ENCODE results near the gene ROBO1. TPM values are rescaled to one million over a fixed set of nuclear protein-coding genes. Genes with fewer than 3 reads are reported as not detected.

The ROBO1 gene
- total RNA-seq, 1 donor from 2014 or later: 3.1 TPM

DNA sequence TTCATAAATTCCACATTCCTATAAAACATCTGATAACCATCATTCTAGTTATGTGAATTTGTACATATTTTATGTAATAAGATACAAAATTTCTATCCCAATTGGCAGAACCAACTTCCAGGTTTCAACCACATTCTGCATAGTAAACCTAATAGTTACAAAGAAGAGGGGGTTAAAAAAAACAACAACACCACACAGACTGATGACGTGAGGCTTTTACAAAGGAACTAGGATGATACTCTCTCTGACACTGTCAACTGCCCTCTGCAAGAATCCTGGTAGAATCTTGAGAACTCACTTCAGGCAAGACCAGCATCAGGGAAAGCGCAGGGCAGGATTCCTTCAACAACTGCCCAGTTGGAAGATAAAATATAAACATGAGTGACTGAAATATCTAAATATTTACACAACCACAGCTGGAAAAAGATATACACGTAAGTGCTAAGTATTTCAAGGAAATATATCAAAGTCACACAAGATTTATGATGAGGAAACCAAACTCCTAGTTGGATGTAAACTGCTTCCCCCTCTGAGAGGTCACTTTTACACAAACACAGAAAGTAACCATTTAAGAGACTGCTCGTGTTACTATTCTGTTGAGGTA, 816.4 kb downstream of the ROBO1 start:
- Mint-ChIP-seq H3K27ac (no peak overlapping the region), H3K9me3 (no peaks in the 10 kb centered on the region), H3K27me3 (no peaks in the 10 kb centered on the region), H3K4me1 (no peaks in the 10 kb centered on the region), H3K36me3 (ENCODE audit: low read depth) (no peaks in the 10 kb centered on the region), H3K4me3 (no peak overlapping the region)
- TF ChIP-seq, protein P1, sequence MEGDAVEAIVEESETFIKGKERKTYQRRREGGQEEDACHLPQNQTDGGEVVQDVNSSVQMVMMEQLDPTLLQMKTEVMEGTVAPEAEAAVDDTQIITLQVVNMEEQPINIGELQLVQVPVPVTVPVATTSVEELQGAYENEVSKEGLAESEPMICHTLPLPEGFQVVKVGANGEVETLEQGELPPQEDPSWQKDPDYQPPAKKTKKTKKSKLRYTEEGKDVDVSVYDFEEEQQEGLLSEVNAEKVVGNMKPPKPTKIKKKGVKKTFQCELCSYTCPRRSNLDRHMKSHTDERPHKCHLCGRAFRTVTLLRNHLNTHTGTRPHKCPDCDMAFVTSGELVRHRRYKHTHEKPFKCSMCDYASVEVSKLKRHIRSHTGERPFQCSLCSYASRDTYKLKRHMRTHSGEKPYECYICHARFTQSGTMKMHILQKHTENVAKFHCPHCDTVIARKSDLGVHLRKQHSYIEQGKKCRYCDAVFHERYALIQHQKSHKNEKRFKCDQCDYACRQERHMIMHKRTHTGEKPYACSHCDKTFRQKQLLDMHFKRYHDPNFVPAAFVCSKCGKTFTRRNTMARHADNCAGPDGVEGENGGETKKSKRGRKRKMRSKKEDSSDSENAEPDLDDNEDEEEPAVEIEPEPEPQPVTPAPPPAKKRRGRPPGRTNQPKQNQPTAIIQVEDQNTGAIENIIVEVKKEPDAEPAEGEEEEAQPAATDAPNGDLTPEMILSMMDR (IDR thresholded peaks at IDR 0.05): no peak
- POLR2A ChIA-PET: no interaction called here
- DNase-seq (no peak), ATAC-seq (ENCODE audit: low read depth) (no peak)
- CTCF ChIA-PET: no interaction called here
- intact Hi-C loops (cut with micrococcal nuclease): no loop called here

DNA sequence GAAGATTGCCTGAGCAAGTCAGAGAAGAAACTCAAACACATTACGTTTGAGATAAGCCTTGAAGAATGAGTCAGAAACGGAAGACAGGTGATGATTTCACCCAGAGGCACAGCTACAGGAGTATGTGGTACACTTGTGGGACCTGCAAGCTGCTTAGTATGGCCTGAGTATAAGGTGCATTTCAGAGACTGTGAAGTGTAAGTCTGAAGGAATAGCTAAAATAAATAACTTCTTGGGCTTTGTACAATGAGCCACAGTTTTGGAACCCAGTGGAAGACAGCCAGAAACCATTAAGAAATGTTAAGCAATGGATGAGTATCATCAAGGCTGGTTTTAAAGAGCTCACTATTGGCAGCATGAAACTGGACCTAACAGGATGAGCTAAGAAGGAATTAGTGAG, 826.2 kb downstream of the ROBO1 start:
- Mint-ChIP-seq H3K9me3 (peaks cover 4% of the 10 kb centered on the region), H3K27ac (no peak overlapping the region)

DNA sequence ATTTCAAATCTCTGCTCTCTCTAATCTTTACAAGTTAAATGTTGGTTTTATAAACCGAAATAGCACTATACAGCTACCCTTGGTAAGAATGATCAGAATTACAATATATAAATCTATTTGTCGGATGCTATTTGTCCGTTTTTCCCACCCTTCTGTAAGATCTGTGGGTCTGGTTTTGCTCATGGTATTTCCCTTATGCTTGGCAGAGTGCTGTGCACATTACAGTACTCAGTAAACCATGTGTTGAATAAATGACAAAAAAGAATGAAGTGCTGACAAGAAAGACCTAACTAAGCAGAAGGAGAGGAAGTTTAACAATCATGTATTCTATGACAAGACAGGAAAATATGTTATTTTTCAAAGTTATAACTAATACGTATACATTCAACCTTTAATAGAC, 827.2 kb downstream of the ROBO1 start:
- ATAC-seq (ENCODE audit: low read depth): no peak
- Mint-ChIP-seq H3K4me1 (no peaks in the 10 kb centered on the region), H3K27me3 (no peaks in the 10 kb centered on the region), H3K36me3 (ENCODE audit: low read depth) (no peaks in the 10 kb centered on the region), H3K27ac (no peak overlapping the region), H3K4me3 (no peak overlapping the region), H3K9me3 (peaks cover 2% of the 10 kb centered on the region)
- CTCF ChIA-PET: no interaction called here
- intact Hi-C loops (cut with micrococcal nuclease): no loop called here
- POLR2A ChIA-PET: no interaction called here
- DNase-seq: no peak
- TF ChIP-seq, protein P1 (IDR thresholded peaks at IDR 0.05): no peak

More for the DNA sequence above, 826.2 kb downstream of the ROBO1 start:
- H3K36me3 Mint-ChIP-seq (ENCODE audit: low read depth): no peaks in the 10 kb centered on the region
- CTCF ChIA-PET: no interaction called here
- no peak overlapping the region for H3K4me3 Mint-ChIP-seq
- POLR2A ChIA-PET: no interaction called here
- TF ChIP-seq, protein P1 (IDR thresholded peaks at IDR 0.05): no peak
- no peaks in the 10 kb centered on the region for H3K27me3 Mint-ChIP-seq
- ATAC-seq (ENCODE audit: low read depth): no peak
- intact Hi-C loops (cut with micrococcal nuclease): no loop called here
- H3K4me1 Mint-ChIP-seq: no peaks in the 10 kb centered on the region
- DNase-seq: no peak

DNA sequence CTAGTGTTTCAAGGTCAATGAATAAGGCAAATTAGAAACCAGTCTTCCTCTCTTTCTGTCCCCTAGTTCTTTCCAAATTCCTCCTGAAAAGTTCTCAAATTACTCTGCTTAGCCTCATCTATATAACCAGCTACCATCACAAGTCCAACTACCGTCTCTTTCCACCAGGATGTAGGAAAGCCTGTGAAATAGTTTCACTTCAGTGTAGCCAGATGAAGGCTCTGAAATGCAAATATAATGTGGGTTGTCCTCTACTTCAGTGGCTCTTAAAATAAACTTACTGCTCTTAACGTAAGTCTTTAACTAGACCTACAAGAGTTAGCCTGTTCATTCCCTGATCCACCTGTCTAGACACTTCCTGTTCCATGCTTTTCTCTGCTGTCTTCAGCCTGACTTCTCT, 827.7 kb downstream of the ROBO1 start:
- H3K36me3 Mint-ChIP-seq (ENCODE audit: low read depth): no peaks in the 10 kb centered on the region
- no peak for ATAC-seq (ENCODE audit: low read depth)
- TF ChIP-seq, protein P1 (IDR thresholded peaks at IDR 0.05): no peak
- no peaks in the 10 kb centered on the region for H3K27me3 Mint-ChIP-seq
- H3K27ac Mint-ChIP-seq: no peak overlapping the region
- no peak for DNase-seq
- H3K9me3 Mint-ChIP-seq: peaks cover 2% of the 10 kb centered on the region
- intact Hi-C loops (cut with micrococcal nuclease): no loop called here
- H3K4me3 Mint-ChIP-seq: no peak overlapping the region
- ChIA-PET CTCF (no interaction called here), POLR2A (no interaction called here)
- H3K4me1 Mint-ChIP-seq: no peaks in the 10 kb centered on the region

DNA sequence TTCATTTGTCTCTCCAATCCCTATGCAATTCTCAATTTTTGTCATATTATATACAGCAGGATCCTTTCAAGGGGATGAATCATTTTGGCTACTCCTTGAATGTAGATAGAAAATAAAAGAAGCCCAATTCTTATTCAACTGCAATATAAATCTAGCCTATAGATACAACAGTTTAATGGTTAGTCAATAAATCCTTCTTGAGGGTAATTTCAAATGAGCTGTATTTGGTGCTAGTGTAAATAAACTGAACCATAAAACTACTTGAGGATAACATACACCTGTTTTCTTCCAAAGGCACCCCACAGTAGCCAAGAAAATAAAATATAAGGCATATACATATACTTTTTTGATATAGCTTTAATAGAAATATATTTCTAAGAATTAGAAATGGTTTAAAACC, 830.3 kb downstream of the ROBO1 start:
- CTCF ChIA-PET: no interaction called here
- no peaks in the 10 kb centered on the region for H3K4me1 Mint-ChIP-seq
- H3K36me3 Mint-ChIP-seq (ENCODE audit: low read depth): no peaks in the 10 kb centered on the region
- ATAC-seq (ENCODE audit: low read depth) (no peak), DNase-seq (no peak)
- intact Hi-C loops (cut with micrococcal nuclease): no loop called here
- H3K27me3 Mint-ChIP-seq: no peaks in the 10 kb centered on the region
- no peak overlapping the region for H3K27ac Mint-ChIP-seq
- H3K4me3 Mint-ChIP-seq: no peak overlapping the region
- H3K9me3 Mint-ChIP-seq: peaks cover 2% of the 10 kb centered on the region
- TF ChIP-seq, protein P1 (IDR thresholded peaks at IDR 0.05): no peak
- POLR2A ChIA-PET: no interaction called here

All from activated B cell treated with CpG ODN at 0.5 μM for 24 hours (primary cell).